Breast epithelium (tissue), 3 donors: ENCODE results near the gene ZNF331.

Source experiments
- CTCF ChIP-seq, 3 donors: fragments of 450-650 bp; IDR thresholded peaks; one replicate each; pipeline ENCODE4 v1.5.1; 2016 to 2017; ENCODE audit warnings: antibody characterized with exemption in 3 of 3, mild to moderate bottlenecking in 3 of 3, moderate library complexity in 3 of 3
- POLR2A ChIP-seq: fragments of 450-650 bp; IDR thresholded peaks from one replicate; pipeline ENCODE4 v1.6.1; 2016; ENCODE audit warnings: antibody characterized with exemption, mild to moderate bottlenecking, moderate library complexity

GRCh38 chr19:53520547-53521372 is 17.2 kb upstream of the ZNF331 start:
- no peak for TF ChIP-seq CTCF (IDR thresholded peaks at IDR 0.05)
- no peak for TF ChIP-seq POLR2A
